Neural progenitor cell (in vitro differentiated cells): ENCODE data around the gene ST7. TPM values are rescaled to one million over a fixed set of nuclear protein-coding genes. Genes with fewer than 3 reads are reported as not detected.

ENCODE experiments used
- DNase-seq: peaks from one replicate; pipeline ENCODE4 v3.0.0-alpha.2; 2016; ENCODE audit warnings: low spot score
- H2AFZ ChIP-seq: fragments of 200-600 bp; sonication (generic); replicated peaks from 2 replicates; pipeline ENCODE4 v1.6.1; 2016; ENCODE audit warnings: antibody characterized with exemption
- H3F3A ChIP-seq: fragments of 200-600 bp; sonication (generic); 2 replicates; pipeline ENCODE4 v1.6.1; 2016; ENCODE audit warnings: antibody characterized with exemption, low read depth
- H3K27ac ChIP-seq: fragments of 200-600 bp; sonication (generic); 2 replicates; pipeline ENCODE4 v1.5.1; 2016; ENCODE audit warnings: mild to moderate bottlenecking
- H3K27me3 ChIP-seq: fragments of 200-600 bp; sonication (generic); 2 replicates; pipeline ENCODE4 v1.6.1; 2016; ENCODE audit warnings: mild to moderate bottlenecking, moderate library complexity
- H3K36me3 ChIP-seq: fragments of 200-600 bp; sonication (generic); 2 replicates; pipeline ENCODE4 v1.5.1; 2016
- H3K4me1 ChIP-seq: fragments of 200-600 bp; sonication (generic); 2 replicates; pipeline ENCODE4 v1.6.1; 2016; ENCODE audit warnings: mixed run types
- H3K4me2 ChIP-seq: fragments of 200-600 bp; sonication (generic); 2 replicates; pipeline ENCODE4 v1.6.1; 2016
- H3K4me3 ChIP-seq: fragments of 200-600 bp; sonication (generic); 2 replicates; pipeline ENCODE4 v1.5.1; 2016
- H3K79me2 ChIP-seq: fragments of 200-600 bp; sonication (generic); 2 replicates; pipeline ENCODE4 v1.6.1; 2016; ENCODE audit warnings: low read depth
- H3K9ac ChIP-seq: fragments of 200-600 bp; sonication (generic); 2 replicates; pipeline ENCODE4 v1.6.1; 2016
- H3K9me3 ChIP-seq: fragments of 200-600 bp; sonication (generic); 2 replicates; pipeline ENCODE4 v1.5.1; 2016; ENCODE audit warnings: low read depth
- H4K20me1 ChIP-seq: fragments of 200-600 bp; sonication (generic); 2 replicates; pipeline ENCODE4 v1.6.1; 2016; ENCODE audit warnings: low read depth
- H3K27ac Mint-ChIP-seq: 3 replicates; pipeline ENCODE4 v1.8.0; 2021; ENCODE audit warnings: mixed read lengths
- H3K27me3 Mint-ChIP-seq: 2 replicates; pipeline ENCODE4 v1.8.0; 2022; ENCODE audit warnings: low read depth, mild to moderate bottlenecking, inconsistent platforms, moderate library complexity, mixed read lengths; ENCODE audit not compliant: insufficient read depth
- H3K36me3 Mint-ChIP-seq: 3 replicates; pipeline ENCODE4 v1.8.0; 2021; ENCODE audit warnings: mixed read lengths
- H3K4me1 Mint-ChIP-seq: 3 replicates; pipeline ENCODE4 v1.8.0; 2021; ENCODE audit warnings: mixed read lengths
- H3K4me3 Mint-ChIP-seq: 3 replicates; pipeline ENCODE4 v1.8.0; 2021; ENCODE audit warnings: mild to moderate bottlenecking, moderate library complexity, mixed read lengths
- H3K9me3 Mint-ChIP-seq: 3 replicates; pipeline ENCODE4 v1.8.0; 2020; ENCODE audit warnings: mixed read lengths
- CTCF ChIP-seq: fragments of 200-600 bp; sonication (generic); IDR thresholded peaks from 2 replicates; pipeline ENCODE4 v1.5.1; 2017; ENCODE audit warnings: antibody characterized with exemption, mild to moderate bottlenecking
- EZH2 ChIP-seq: fragments of 200-600 bp; sonication (generic); IDR thresholded peaks from 2 replicates; pipeline ENCODE4 v1.6.1; 2017; ENCODE audit warnings: antibody characterized with exemption, mild to moderate bottlenecking, moderate library complexity
- EZH2phosphoT487 ChIP-seq: fragments of 200-600 bp; sonication (generic); IDR thresholded peaks from 2 replicates; pipeline ENCODE4 v1.6.1; 2017; ENCODE audit warnings: antibody characterized with exemption
- total RNA-seq: library from RNA; depleted of rRNA; stranded (reverse); fragments of >200 nt; gene quantifications from 2 replicates; pipeline ENCODE4 v1.2.3, GENCODE V29; 2015; ENCODE audit warnings: low replicate concordance

Gene ST7
- total RNA-seq, 1 donor from 2014 or later = 5.8 TPM

- Mint-ChIP-seq H3K4me3 (no peak overlapping the region), H3K9me3 (no peaks in the 10 kb centered on the region), H3K27ac (no peak overlapping the region), H3K27me3 (peaks cover 2% of the 10 kb centered on the region), H3K4me1 (no peaks in the 10 kb centered on the region), H3K36me3 (no peaks in the 10 kb centered on the region)
- no peaks in the 10 kb centered on the region for H4K20me1 ChIP-seq
- no peaks in the 10 kb centered on the region for H3K4me1 ChIP-seq
- H3K79me2 ChIP-seq = no peaks in the 10 kb centered on the region
- H3F3A ChIP-seq = no peaks in the 10 kb centered on the region
- DNase-seq = no peak
- no peaks in the 10 kb centered on the region for H3K9me3 ChIP-seq
- no peak overlapping the region for H3K27ac ChIP-seq
- H3K4me3 ChIP-seq = no peak overlapping the region
- TF ChIP-seq CTCF (no peak), EZH2phosphoT487 (no peak)
- H3K4me2 ChIP-seq = no peak overlapping the region
- H2AFZ ChIP-seq = no peak overlapping the region
- H3K9ac ChIP-seq = no peak overlapping the region
- no peaks in the 10 kb centered on the region for H3K36me3 ChIP-seq
- no peaks in the 10 kb centered on the region for H3K27me3 ChIP-seq
These were observed 205.8 kb downstream of the ST7 start for GRCh38 chr7:117158941-117159697.

GRCh38 chr7:117163101-117163500, 209.8 kb downstream of the ST7 start:
- Mint-ChIP-seq H3K27me3 (peaks cover 2% of the 10 kb centered on the region), H3K27ac (no peak overlapping the region), H3K9me3 (no peaks in the 10 kb centered on the region), H3K4me1 (no peaks in the 10 kb centered on the region), H3K36me3 (peaks cover 2% of the 10 kb centered on the region), H3K4me3 (no peak overlapping the region)
- H3K4me1 ChIP-seq = no peaks in the 10 kb centered on the region
- no peak for DNase-seq
- H4K20me1 ChIP-seq = no peaks in the 10 kb centered on the region
- no peak overlapping the region for H3K9ac ChIP-seq
- no peak overlapping the region for H3K4me3 ChIP-seq
- H3K9me3 ChIP-seq = no peaks in the 10 kb centered on the region
- H3K36me3 ChIP-seq = no peaks in the 10 kb centered on the region
- no peaks in the 10 kb centered on the region for H3K27me3 ChIP-seq
- H3K27ac ChIP-seq = no peak overlapping the region
- H3F3A ChIP-seq = no peaks in the 10 kb centered on the region
- no peak overlapping the region for H2AFZ ChIP-seq
- TF ChIP-seq CTCF (no peak), EZH2phosphoT487 (no peak), EZH2 (no peak)
- no peaks in the 10 kb centered on the region for H3K79me2 ChIP-seq
- H3K4me2 ChIP-seq = no peak overlapping the region

GRCh38 chr7:117164620-117165019, 211.3 kb downstream of the ST7 start:
- Histone ChIP-seq H3K9ac (no peak overlapping the region), H3K36me3 (no peaks in the 10 kb centered on the region), H2AFZ (no peak overlapping the region), H3K4me1 (no peaks in the 10 kb centered on the region), H3K4me2 (no peak overlapping the region), H3F3A (no peaks in the 10 kb centered on the region), H3K79me2 (no peaks in the 10 kb centered on the region), H4K20me1 (no peaks in the 10 kb centered on the region), H3K4me3 (no peak overlapping the region), H3K27ac (no peak overlapping the region), H3K9me3 (no peaks in the 10 kb centered on the region), H3K27me3 (no peaks in the 10 kb centered on the region)
- no peak overlapping the region for H3K4me3 Mint-ChIP-seq
- peaks cover 2% of the 10 kb centered on the region for H3K36me3 Mint-ChIP-seq
- H3K27me3 Mint-ChIP-seq = peaks cover 2% of the 10 kb centered on the region
- no peaks in the 10 kb centered on the region for H3K4me1 Mint-ChIP-seq
- H3K9me3 Mint-ChIP-seq = no peaks in the 10 kb centered on the region
- TF ChIP-seq EZH2phosphoT487 = no peak
- no peak for TF ChIP-seq CTCF
- no peak for TF ChIP-seq EZH2
- no peak for DNase-seq
- no peak overlapping the region for H3K27ac Mint-ChIP-seq
